Endothelial cell of umbilical vein (primary cell): Measurements from ENCODE around the gene JAKMIP1.

ENCODE experiments used
- EZH2 ChIP-seq: IDR thresholded peaks from 2 replicates; pipeline ENCODE4 v1.6.1; 2012; ENCODE audit warnings: borderline replicate concordance, low read depth, mild to moderate bottlenecking, moderate library complexity, low read length, inconsistent platforms; ENCODE audit not compliant: severe bottlenecking
- FOS ChIP-seq: IDR thresholded peaks from 2 replicates; pipeline ENCODE4 v1.6.1; 2011; ENCODE audit warnings: mild to moderate bottlenecking, low read length, moderate library complexity, borderline replicate concordance; ENCODE audit not compliant: insufficient read depth
- GATA2 ChIP-seq: IDR thresholded peaks from 2 replicates; pipeline ENCODE4 v1.7.0; 2011; ENCODE audit warnings: low read depth, mild to moderate bottlenecking, moderate library complexity, mixed read lengths, low read length; ENCODE audit not compliant: insufficient read length, insufficient read depth
- JUN ChIP-seq: IDR thresholded peaks from 2 replicates; pipeline ENCODE4 v1.6.1; 2011; ENCODE audit warnings: borderline replicate concordance, low read depth; ENCODE audit not compliant: insufficient read length, insufficient read depth
- MAX ChIP-seq: IDR thresholded peaks from 2 replicates; pipeline ENCODE4 v1.6.1; 2011; ENCODE audit not compliant: insufficient read depth, insufficient read length
- MYC ChIP-seq: IDR thresholded peaks from one replicate; pipeline ENCODE4 v1.6.1; 2011; ENCODE audit warnings: mild to moderate bottlenecking, low read depth, low read length
- POLR2A ChIP-seq: IDR thresholded peaks from 2 replicates; pipeline ENCODE4 v1.6.1; 2012; ENCODE audit warnings: low read depth, mild to moderate bottlenecking, control low read depth, low read length
- POLR2AphosphoS5 ChIP-seq: IDR thresholded peaks from 2 replicates; pipeline ENCODE4 v1.6.1; 2012; ENCODE audit warnings: low read depth, mild to moderate bottlenecking, control low read depth, low read length, moderate library complexity; ENCODE audit not compliant: insufficient read depth
- TF ChIP-seq, protein P1 (sequence below), 2 donors: IDR thresholded peaks; 1 replicate in 1 of 2; 2 replicates in 1 of 2; pipeline ENCODE4 v1.5.1; 2011; ENCODE audit warnings: low read length in 2 of 2, mild to moderate bottlenecking in 2 of 2, moderate library complexity in 2 of 2, control low read depth in 1 of 2, inconsistent platforms in 1 of 2, low read depth in 1 of 2; ENCODE audit not compliant: insufficient read depth in 1 of 2; ENCODE audit errors: extremely low read depth in 1 of 2

DNA sequence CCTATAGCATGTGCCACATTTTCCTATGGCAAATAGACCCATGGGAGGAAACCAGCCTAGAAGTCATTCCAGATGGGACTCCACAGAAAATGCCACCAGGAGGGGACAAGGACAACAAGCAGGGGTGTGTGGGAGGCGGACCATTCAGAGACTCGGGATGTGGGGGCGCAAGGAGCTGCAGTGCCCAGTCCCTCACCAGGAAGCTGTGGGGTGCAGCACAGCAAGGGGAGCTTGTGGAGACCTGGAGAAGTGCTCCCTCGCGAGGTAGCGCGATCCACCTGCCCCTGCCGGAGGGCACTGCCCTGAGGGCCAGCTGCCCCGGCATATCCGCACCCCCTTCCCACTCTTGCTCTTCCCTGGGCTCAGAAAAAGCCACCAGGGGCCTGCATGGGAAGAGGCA lies 136.7 kb downstream of the JAKMIP1 start:
- TF ChIP-seq JUN = no peak
- TF ChIP-seq, protein P1, sequence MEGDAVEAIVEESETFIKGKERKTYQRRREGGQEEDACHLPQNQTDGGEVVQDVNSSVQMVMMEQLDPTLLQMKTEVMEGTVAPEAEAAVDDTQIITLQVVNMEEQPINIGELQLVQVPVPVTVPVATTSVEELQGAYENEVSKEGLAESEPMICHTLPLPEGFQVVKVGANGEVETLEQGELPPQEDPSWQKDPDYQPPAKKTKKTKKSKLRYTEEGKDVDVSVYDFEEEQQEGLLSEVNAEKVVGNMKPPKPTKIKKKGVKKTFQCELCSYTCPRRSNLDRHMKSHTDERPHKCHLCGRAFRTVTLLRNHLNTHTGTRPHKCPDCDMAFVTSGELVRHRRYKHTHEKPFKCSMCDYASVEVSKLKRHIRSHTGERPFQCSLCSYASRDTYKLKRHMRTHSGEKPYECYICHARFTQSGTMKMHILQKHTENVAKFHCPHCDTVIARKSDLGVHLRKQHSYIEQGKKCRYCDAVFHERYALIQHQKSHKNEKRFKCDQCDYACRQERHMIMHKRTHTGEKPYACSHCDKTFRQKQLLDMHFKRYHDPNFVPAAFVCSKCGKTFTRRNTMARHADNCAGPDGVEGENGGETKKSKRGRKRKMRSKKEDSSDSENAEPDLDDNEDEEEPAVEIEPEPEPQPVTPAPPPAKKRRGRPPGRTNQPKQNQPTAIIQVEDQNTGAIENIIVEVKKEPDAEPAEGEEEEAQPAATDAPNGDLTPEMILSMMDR (IDR thresholded peaks at IDR 0.05; ENCODE audit: extremely low read depth in 1 of 2, insufficient read depth in 1 of 2, low read depth in 1 of 2, low read length in 2 of 2) = no peak
- TF ChIP-seq POLR2A = no peak
- no peak for TF ChIP-seq EZH2
- no peak for TF ChIP-seq MAX
- no peak for TF ChIP-seq POLR2AphosphoS5
- no peak for TF ChIP-seq GATA2
- TF ChIP-seq MYC = no peak
- TF ChIP-seq FOS = no peak
